Heart left ventricle (tissue), 16 donors: ENCODE data around the gene MAGI1. TPM values are rescaled to one million over a fixed set of nuclear protein-coding genes. Genes with fewer than 3 reads are reported as not detected.
"Not testable (repeated sequence)": the region's sequence is repeated elsewhere in the genome, so short reads cannot be mapped to it uniquely, and the experiment has no call there.

ENCODE experiments used
- ATAC-seq, 4 donors: fragments of 200-7000 bp; cut with Tn5 transposase; one replicate each; pipeline ENCODE4 v1.9.1; 2020 to 2022; ENCODE audit warnings: moderate library complexity in 4 of 4, mild to moderate bottlenecking in 3 of 4, moderate number of reproducible peaks in 1 of 4
- DNase-seq, 5 donors: peaks; one replicate each; pipeline ENCODE4 v3.0.0-alpha.2; 2020
- H3K27ac ChIP-seq, 12 donors: fragments of 200-600 bp; sonication (generic) in 4 of 12; one replicate each; pipeline versions ENCODE4 v1.5.0 to v1.8.0; 2016 to 2022; ENCODE audit warnings: mild to moderate bottlenecking in 2 of 12
- H3K27me3 ChIP-seq, 9 donors: fragments of 200-600 bp; sonication (generic) in 2 of 9; one replicate each; pipeline versions ENCODE4 v1.5.1 to v1.8.0; 2016 to 2022; ENCODE audit warnings: mild to moderate bottlenecking in 3 of 9
- H3K36me3 ChIP-seq, 9 donors: fragments of 200-600 bp; sonication (generic) in 2 of 9; one replicate each; pipeline versions ENCODE4 v1.5.0 to v1.8.0; 2018 to 2022; ENCODE audit warnings: mild to moderate bottlenecking in 2 of 9
- H3K4me1 ChIP-seq, 12 donors: fragments of 200-600 bp; sonication (generic) in 4 of 12; one replicate each; pipeline versions ENCODE4 v1.5.0 to v1.8.0; 2016 to 2022; ENCODE audit warnings: mild to moderate bottlenecking in 3 of 12
- H3K4me3 ChIP-seq, 12 donors: fragments of 200-600 bp; sonication (generic) in 4 of 12; one replicate each; pipeline versions ENCODE4 v1.5.0 to v1.8.0; 2017 to 2022; ENCODE audit warnings: mild to moderate bottlenecking in 9 of 12, moderate library complexity in 4 of 12
- H3K9me3 ChIP-seq, 12 donors: fragments of 200-600 bp; sonication (generic) in 4 of 12; one replicate each; pipeline versions ENCODE4 v1.5.0 to v1.8.0; 2016 to 2022; ENCODE audit warnings: mild to moderate bottlenecking in 1 of 12
- CTCF ChIP-seq, 12 donors: fragments of 200-600 bp; sonication (generic) in 4 of 12; IDR thresholded peaks; one replicate each; pipeline versions ENCODE4 v1.5.0 to v1.8.0; 2018 to 2022; ENCODE audit warnings: antibody characterized with exemption in 12 of 12, mild to moderate bottlenecking in 5 of 12
- POLR2A ChIP-seq, 2 donors: fragments of 450-650 bp; IDR thresholded peaks; one replicate each; pipeline ENCODE4 v1.6.1; 2017; ENCODE audit warnings: antibody characterized with exemption in 2 of 2, mild to moderate bottlenecking in 2 of 2, moderate library complexity in 2 of 2
- WGBS, 4 donors: extraction: QIAGEN DNeasy Blood & Tissue Kit in 2 of 4; methylation state at CpG; one replicate each; pipeline versions ENCODE4 v1.1.5 to v1.1.7; 2013 to 2018; 5-methylcytosine and 5-hydroxymethylcytosine counted together
- intact Hi-C, 10 donors: fragments of 100-400 bp; cut with DNase I; formaldehyde crosslinking; loops; one replicate each; pipeline versions ENCODE4 v1.11.1 to v1.14.2; 2022
- polyA plus RNA-seq, 2 donors: library from polyadenylated mRNA; stranded (reverse); fragments of 200-250 nt; gene quantifications; one replicate each; pipeline ENCODE4 v1.2.3, GENCODE V29; 2013
- total RNA-seq, 9 donors: library from RNA; depleted of rRNA in 2 of 9; stranded (reverse); fragments of >200 nt in 2 of 9; fragmentation: NEBNext Ultra II Directional in 3 of 9; extraction: Animal tissue kit (Norgen Biotek cat#: 25700) in 3 of 9; gene quantifications; one replicate each; pipeline versions ENCODE4 v1.1.0 to v1.2.4, GENCODE V29; 2016 to 2023
- donor health status: ischemic (EF 13 %, LVEDD 7.1; RV severe dilation, severe dysfunction).
- donor health status: healthy with polysubstance abuse.
- donor health status: DM: no; HTN: yes; CAD: no.
- donor health status: DM: no; HTN: no; CAD: no.
- donor health status: ischemic (EF 25% LVEDD 6.9; RV normal size, moderate dysfunction).
- donor health status: ischemic (EF 25% LVEDD 5.7; RV mildly dilated, moderate dysfunction).
- donor health status: healthy.
- donor health status: DM: yes; HTN: yes; CAD: no.
- donor health status: ischemic (EF 35%, LVEDD 5.7; RV mildly dilated, moderate dysfunction).
- donor health status: nonischemic (EF 11% LVEDD 7.7; RV severe dilation, severe dysfunction).
- donor health status: DM: yes; HTN: yes; CAD: no.
- donor health status: PGD.
- donor health status: ischemic (EF 29% LVEDD 5.4; RV normal size, mild dysfunction).
- donor health status: nonischemic (EF 23%, LVEDD 6.1; RV moderate dilation, normal function).

MAGI1 gene
- total and polyA plus RNA-seq, 11 donors = 18.5 to 52.1 (median 31.4) TPM

GRCh38 chr3:65521032-65521431 lies 517.7 kb downstream of the MAGI1 start:
- Histone ChIP-seq H3K4me3 (no peak overlapping the region), H3K27ac (no peak overlapping the region), H3K4me1 (peaks cover 0 to 34% (median 10%) of the 10 kb centered on the region in 12 donors), H3K9me3 (no peaks in the 10 kb centered on the region), H3K36me3 (no peaks in the 10 kb centered on the region), H3K27me3 (no peaks in the 10 kb centered on the region)
- no peak for TF ChIP-seq POLR2A (IDR thresholded peaks at IDR 0.05)
- TF ChIP-seq CTCF (IDR thresholded peaks at IDR 0.05) = no peak
- intact Hi-C loops = no loop called here
- ATAC-seq (no peak), DNase-seq (no peak)
- 79 to 89% (median 83%) methylated on average over 2 of the region's 2 CpGs for WGBS, 4 donors

GRCh38 chr3:65516998-65517397 lies 521.7 kb downstream of the MAGI1 start:
- DNase-seq = no peak
- no peak for TF ChIP-seq CTCF (IDR thresholded peaks at IDR 0.05)
- Histone ChIP-seq H3K27ac (no peak overlapping the region), H3K4me3 (no peak overlapping the region), H3K36me3 (no peaks in the 10 kb centered on the region), H3K27me3 (no peaks in the 10 kb centered on the region), H3K9me3 (no peaks in the 10 kb centered on the region), H3K4me1 (peaks cover 0 to 10% (median 0%) of the 10 kb centered on the region in 12 donors)
- 89 to 99% (median 96%) methylated on average over 5 of the region's 5 CpGs for WGBS, 4 donors
- no peak for ATAC-seq
- intact Hi-C loops = no loop called here

- ATAC-seq, H3K9me3 ChIP-seq, intact Hi-C loops, H3K4me3 ChIP-seq, H3K27ac ChIP-seq, H3K36me3 ChIP-seq, H3K4me1 ChIP-seq, DNase-seq, H3K27me3 ChIP-seq: not testable (repeated sequence)
- WGBS, 4 donors = 88 to 100% (median 99%) methylated on average over 1 of the region's 1 CpG
Observed at GRCh38 chr3:65514317-65514716, 524.4 kb downstream of the MAGI1 start.

- peak overlapping the region in 4 of 12 donors; percentile 12 to 46 (median 16) for H3K4me3 ChIP-seq
- H3K9me3 ChIP-seq, intact Hi-C loops, ATAC-seq, H3K27me3 ChIP-seq, H3K36me3 ChIP-seq, DNase-seq, H3K4me1 ChIP-seq, H3K27ac ChIP-seq: not testable (repeated sequence)
- 78 to 85% (median 82%) methylated on average over 19 to 21 of the region's 24 CpGs for WGBS, 4 donors
Observed at GRCh38 chr3:65509423-65509794, 529.3 kb downstream of the MAGI1 start.

GRCh38 chr3:65508750-65509422 lies 529.8 kb downstream of the MAGI1 start:
- H3K4me3 ChIP-seq = peak overlapping the region in 4 of 12 donors; percentile 12 to 46 (median 16)
- H3K27ac ChIP-seq = peak overlapping the region in 5 of 12 donors; percentile 6 to 54 (median 47)
- H3K36me3 ChIP-seq = no peaks in the 10 kb centered on the region
- peaks cover 0 to 8% (median 0%) of the 10 kb centered on the region in 12 donors for H3K4me1 ChIP-seq
- TF ChIP-seq POLR2A (IDR thresholded peaks at IDR 0.05) = no peak
- no peak for TF ChIP-seq CTCF (IDR thresholded peaks at IDR 0.05)
- peak in 3 of 4 donors; percentile 75 to 86 (median 79) for ATAC-seq
- H3K9me3 ChIP-seq = peaks cover 0 to 4% (median 0%) of the 10 kb centered on the region in 12 donors
- H3K27me3 ChIP-seq = no peaks in the 10 kb centered on the region
- WGBS, 4 donors = 73 to 83% (median 77%) methylated on average over 9 of the region's 9 CpGs
- no peak for DNase-seq
- intact Hi-C loops = no loop called here
